HG02943 (cell line): ENCODE data around the gene NDFIP2.

Experiments used
- ATAC-seq: cut with Tn5 transposase; IDR thresholded peaks from one replicate; pipeline ENCODE4 v1.9.1; 2021; ENCODE audit warnings: mild to moderate bottlenecking, low read depth, moderate library complexity; ENCODE audit not compliant: unreplicated experiment

The NDFIP2 gene, protein sequence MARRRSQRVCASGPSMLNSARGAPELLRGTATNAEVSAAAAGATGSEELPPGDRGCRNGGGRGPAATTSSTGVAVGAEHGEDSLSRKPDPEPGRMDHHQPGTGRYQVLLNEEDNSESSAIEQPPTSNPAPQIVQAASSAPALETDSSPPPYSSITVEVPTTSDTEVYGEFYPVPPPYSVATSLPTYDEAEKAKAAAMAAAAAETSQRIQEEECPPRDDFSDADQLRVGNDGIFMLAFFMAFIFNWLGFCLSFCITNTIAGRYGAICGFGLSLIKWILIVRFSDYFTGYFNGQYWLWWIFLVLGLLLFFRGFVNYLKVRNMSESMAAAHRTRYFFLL

DNA sequence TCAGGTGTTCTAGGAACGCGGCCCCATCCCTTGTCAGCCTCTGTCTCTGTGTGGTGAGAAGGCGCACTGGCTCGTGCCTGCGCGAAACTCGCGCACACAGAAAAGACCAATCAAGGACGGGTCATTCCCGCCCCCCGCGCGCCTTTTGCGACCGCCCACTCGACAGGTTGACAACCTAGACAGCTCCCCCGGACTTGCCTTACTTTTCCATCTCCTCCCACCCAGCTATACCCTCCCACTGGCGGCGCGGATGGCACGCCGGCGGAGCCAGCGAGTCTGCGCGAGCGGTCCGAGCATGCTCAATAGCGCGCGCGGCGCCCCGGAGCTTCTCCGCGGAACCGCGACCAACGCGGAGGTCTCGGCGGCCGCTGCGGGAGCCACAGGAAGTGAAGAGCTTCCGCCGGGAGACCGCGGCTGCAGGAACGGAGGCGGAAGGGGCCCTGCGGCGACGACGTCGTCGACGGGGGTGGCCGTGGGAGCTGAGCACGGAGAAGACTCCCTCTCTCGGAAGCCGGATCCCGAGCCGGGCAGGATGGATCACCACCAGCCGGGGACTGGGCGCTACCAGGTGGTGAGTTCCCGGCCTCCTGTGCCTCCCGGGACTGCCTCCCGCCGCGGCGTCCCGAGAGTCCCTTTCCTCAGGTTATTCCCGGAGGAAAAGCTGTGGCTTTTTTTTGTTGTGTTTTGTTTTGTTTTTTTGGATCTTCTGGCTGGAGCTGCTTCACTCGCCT, at the start of gene NDFIP2:
Gene NDFIP2, plus strand, starts transcription at position 202 of the 731 bp plus-strand sequence. Its CDS starts 49 bp downstream, at position 251.
- peak; percentile 78 for ATAC-seq

- no peak for ATAC-seq
Observed at GRCh38 chr13:79432086-79432485, 48.9 kb upstream of the NDFIP2 start.

DNA sequence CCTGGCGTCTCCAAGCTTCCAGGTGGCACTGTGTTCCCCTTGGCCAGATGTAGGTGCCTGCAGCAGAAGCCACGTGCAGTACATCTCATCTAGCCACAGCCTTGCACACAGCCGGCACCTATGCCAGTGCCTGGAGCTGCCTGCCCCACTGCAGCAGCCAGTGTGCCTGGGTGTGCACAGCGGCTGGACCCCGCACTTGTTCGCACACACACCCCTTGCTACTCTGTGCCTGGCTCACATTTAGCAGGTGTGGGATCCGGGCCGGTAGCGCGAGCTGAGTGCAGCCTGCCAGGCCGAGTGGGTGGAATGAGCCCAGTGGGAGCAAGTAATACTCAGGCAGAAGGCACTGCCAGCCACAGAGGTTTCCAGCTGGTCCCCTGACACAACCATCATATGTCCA, 48.0 kb upstream of the NDFIP2 start:
- ATAC-seq, result no peak

- no peak for ATAC-seq
Observed at GRCh38 chr13:79434556-79434955, 46.4 kb upstream of the NDFIP2 start.

DNA sequence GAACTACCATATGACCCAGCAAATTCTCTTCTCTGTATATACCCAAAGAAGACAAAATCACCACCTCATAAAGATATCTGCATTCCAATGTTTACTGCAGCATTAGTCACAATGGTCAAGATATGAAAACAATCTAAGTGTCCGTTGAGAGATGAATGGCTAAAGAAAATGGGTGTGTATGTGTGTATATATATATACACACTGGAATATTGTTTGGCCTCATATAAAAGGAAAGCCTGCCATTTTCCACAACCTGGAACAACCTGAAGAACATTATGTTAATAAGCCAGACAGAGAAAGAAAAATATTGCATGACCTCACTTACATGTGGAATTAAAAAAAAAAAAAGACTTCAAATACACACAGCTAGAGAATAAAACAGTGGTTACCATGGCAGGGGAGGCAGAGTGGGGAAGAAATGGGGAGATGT, 45.4 kb upstream of the NDFIP2 start:
- ATAC-seq, result no peak

DNA sequence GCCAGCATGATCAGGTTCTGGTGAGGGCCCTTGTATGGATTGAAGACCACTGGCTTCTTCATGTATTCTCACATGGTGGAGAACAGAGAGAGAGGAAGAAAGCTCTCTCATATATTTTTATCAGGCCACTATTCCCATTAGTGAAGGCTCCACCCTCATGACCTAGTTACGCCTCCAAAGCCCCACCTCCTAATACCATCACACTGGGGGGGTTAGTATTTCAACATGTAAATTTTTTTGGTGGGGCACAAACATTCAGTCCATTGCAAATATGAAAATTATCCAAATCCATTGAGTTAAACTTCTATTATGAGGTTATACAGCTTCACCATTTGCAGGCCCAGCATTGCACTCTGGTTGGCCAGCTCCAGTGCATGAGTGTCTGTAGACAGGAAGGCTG, 41.7 kb upstream of the NDFIP2 start:
- ATAC-seq, result no peak

DNA sequence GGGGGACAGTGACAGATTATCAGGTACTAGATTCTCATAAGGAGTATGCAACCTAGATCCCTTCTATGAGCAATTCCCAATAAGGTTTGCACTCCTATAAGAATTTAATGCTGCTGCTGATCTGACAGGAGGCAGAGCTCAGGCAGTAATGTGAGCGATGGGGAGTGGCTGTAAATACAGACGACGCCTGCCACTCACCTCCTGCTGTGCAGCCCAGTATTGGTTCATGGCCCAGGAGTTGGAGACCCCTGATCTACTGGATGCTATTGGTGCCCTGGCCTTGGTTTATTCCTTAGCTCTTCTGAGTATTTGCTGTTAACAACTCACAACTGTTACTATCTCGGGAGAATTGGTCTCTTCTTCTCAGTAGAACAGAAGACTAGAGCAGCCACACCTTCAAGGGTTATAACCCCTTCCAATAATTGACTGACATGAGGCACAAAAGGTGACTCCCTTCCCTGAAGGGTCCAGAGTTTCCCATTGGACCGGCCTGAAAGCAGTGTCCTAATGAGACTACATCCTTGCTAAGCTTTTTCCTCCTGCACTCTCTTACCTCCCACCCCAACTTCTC, 39.9 kb upstream of the NDFIP2 start:
- ATAC-seq, result no peak

DNA sequence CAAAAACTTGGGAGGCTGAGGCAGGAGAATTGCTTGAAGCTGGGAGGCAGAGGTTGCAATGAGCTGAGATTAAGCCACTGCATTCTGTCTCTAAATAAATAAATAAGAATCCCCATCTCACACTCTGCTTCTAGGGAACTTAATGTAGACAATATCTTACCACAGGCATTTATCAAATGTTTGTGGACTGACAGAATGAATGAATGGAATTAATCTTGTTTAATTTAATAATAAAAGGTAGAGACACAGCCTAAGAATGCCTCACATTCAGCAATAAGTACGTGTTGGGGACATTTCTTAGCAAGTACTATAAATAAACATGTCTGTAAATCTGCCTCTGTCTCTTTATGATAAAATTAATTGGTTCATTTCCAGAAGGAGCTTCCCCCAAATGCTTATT, 38.7 kb upstream of the NDFIP2 start:
- ATAC-seq, result no peak

- ATAC-seq, result no peak
Observed at GRCh38 chr13:79442706-79443105, 38.2 kb upstream of the NDFIP2 start.

DNA sequence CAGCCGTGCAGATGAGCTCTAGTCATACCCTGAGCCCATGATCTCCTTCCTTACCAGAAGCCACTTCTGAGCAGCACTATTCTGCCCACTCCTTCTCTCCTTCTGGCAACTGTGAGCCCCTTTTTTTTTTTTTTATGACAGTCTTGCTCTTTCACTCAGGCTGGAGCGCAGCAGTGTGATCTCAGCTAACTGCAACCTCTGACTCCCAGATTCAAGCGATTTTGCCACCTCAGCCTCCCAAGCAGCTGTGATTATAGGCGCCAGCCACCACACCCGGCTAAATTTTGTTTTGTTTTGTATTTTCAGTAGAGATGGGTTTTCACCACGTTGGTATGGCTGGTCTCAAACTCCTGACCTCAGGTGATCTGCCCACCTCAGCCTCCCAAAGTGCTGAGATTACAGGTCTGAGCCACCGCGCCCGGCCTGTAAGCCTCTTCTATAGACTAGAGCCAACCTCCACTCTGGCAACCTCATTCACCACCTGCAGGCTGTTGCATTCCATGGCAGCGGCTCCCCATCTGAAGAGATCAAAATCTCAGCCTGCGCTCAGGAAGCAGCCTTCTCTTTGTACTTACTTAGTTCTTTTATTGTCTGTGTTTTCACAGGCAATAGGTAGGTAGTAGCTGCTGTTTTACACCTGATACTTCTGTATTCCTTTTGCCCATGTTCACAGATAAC, 34.8 kb upstream of the NDFIP2 start:
- ATAC-seq, result no peak

GRCh38 chr13:79447141-79447540, 33.8 kb upstream of the NDFIP2 start:
- no peak for ATAC-seq

GRCh38 chr13:79447741-79448140, 33.2 kb upstream of the NDFIP2 start:
- no peak for ATAC-seq

- no peak for ATAC-seq
Observed at GRCh38 chr13:79448413-79448812, 32.5 kb upstream of the NDFIP2 start.

- no peak for ATAC-seq
Observed at GRCh38 chr13:79450110-79450509, 30.8 kb upstream of the NDFIP2 start.

GRCh38 chr13:79451500-79451962, 29.4 kb upstream of the NDFIP2 start:
- peak; percentile 96 for ATAC-seq

- no peak for ATAC-seq
Observed at GRCh38 chr13:79452239-79452913, 28.6 kb upstream of the NDFIP2 start.

GRCh38 chr13:79455331-79455730, 25.6 kb upstream of the NDFIP2 start:
- no peak for ATAC-seq

DNA sequence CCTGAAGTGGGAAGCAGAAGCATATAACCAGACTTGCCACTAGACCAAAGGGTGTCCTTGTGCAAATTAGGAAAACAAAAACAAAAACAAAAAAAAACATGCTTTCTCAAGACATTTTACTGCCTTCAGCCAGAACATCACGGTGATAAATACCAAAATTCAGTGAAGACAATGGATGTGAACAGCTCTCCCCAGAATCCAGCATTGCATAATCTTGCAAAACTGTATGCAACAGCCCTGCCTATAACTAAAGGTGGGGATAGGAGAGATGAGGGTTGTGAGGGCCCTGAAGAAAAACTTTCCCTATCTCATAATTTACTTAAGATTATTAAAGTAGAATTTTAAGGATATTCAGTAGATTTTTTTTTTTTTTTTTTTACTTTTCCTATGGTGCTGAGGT, 24.9 kb upstream of the NDFIP2 start:
- ATAC-seq, result no peak

DNA sequence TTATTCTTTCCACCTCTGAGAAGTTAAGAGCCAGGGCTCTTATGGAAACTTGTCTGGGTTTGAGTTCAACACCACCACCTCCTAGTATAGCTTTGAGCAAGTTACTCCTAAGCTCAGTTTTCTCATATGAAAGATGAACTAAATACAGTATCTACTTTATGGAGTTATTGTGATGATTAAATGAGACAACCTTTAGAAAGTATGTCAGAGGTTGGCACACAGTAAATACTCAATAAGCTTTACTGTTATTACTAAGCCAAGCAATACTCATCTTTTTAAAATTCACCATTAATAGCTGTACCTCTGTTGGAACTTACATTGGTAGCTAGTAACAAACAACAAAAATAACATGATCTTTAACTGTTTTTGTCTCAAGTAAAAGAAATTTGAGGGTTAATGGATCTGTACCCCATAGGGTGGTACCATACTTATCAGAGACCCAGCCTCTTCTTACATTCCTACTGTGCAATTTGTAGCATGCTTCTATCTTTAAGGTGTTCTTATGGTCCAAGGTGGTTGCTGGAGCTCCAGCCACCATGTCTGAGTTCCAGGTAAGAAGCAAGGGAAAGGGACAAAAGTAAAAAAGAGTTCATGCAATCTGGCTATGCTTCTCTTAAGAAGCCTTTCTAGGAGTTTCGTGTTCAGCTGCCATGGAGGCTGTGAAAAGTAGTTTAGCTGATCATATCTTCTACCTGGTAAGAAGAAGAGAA, 24.1 kb upstream of the NDFIP2 start:
- ATAC-seq, result peak; percentile 28

DNA sequence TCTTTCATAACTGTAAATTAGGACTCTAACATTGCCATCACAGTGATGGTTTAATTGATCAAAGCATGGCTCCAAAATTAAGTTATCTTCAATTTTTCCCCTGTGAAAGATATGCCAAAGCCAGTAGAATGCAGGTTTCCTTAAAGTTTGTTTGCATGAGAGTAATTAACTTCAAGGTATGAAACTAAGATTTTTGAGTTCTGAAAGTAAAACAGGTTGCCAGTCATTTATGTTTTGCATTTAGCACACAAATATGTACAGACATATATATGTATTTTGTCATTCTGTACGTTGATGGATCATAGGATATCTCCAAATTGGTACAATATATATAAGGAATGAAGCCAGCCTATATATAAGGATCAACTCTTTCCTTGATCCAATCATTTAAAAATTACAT, 23.6 kb upstream of the NDFIP2 start:
- ATAC-seq, result peak; percentile 66
